Osteoblast (primary cell): Measurements from ENCODE around the gene PCGF5. TPM values are rescaled to one million over a fixed set of nuclear protein-coding genes. Genes with fewer than 3 reads are reported as not detected.

Experiments used
- DNase-seq: peaks from one replicate; pipeline ENCODE4 v3.0.0; 2011; ENCODE audit warnings: low spot score, mixed read lengths; ENCODE audit not compliant: insufficient read length; ENCODE audit errors: missing footprints
- H2AFZ ChIP-seq: 2 replicates; pipeline ENCODE4 v1.6.0; 2011; ENCODE audit warnings: mild to moderate bottlenecking, low read length
- H3K27ac ChIP-seq: 2 replicates; pipeline ENCODE4 v1.5.1; 2011; ENCODE audit warnings: mild to moderate bottlenecking, low read depth, low read length, moderate library complexity
- H3K27me3 ChIP-seq: 2 replicates; pipeline ENCODE4 v1.6.0; 2012; ENCODE audit warnings: mild to moderate bottlenecking, control low read depth, inconsistent platforms, low read length, moderate library complexity; ENCODE audit not compliant: insufficient read depth
- H3K36me3 ChIP-seq: 2 replicates; pipeline ENCODE4 v1.5.1; 2011; ENCODE audit warnings: mild to moderate bottlenecking, low read length, control low read depth, moderate library complexity; ENCODE audit not compliant: insufficient read depth
- H3K4me1 ChIP-seq: 2 replicates; pipeline ENCODE4 v1.5.1; 2011; ENCODE audit warnings: mild to moderate bottlenecking, low read length, control low read depth, moderate library complexity; ENCODE audit not compliant: insufficient read depth
- H3K4me2 ChIP-seq: 2 replicates; pipeline ENCODE4 v1.6.0; 2011; ENCODE audit warnings: mild to moderate bottlenecking, low read length; ENCODE audit not compliant: insufficient read depth
- H3K4me3 ChIP-seq: fragments of 200-600 bp; sonication (generic); 3 replicates; pipeline ENCODE4 v1.5.1; 2012; ENCODE audit warnings: mild to moderate bottlenecking, low read length, inconsistent platforms; ENCODE audit not compliant: insufficient read depth
- H3K79me2 ChIP-seq: 2 replicates; pipeline ENCODE4 v1.6.0; 2012; ENCODE audit warnings: mild to moderate bottlenecking, low read length, control low read depth, inconsistent platforms; ENCODE audit not compliant: insufficient read depth
- H3K9me3 ChIP-seq: 2 replicates; pipeline ENCODE4 v1.5.1; 2011; ENCODE audit warnings: low read depth, low read length, control low read depth
- H4K20me1 ChIP-seq: 2 replicates; pipeline ENCODE4 v1.6.0; 2012; ENCODE audit warnings: mild to moderate bottlenecking, low read length, control low read depth; ENCODE audit not compliant: insufficient read depth
- CTCF ChIP-seq: IDR thresholded peaks from 2 replicates; pipeline ENCODE4 v1.5.1; 2011; ENCODE audit warnings: mild to moderate bottlenecking, low read depth, low read length, moderate library complexity; ENCODE audit errors: extremely low read depth
- total RNA-seq: library from RNA; depleted of rRNA; stranded (reverse); fragments of >200 nt; gene quantifications from 2 replicates; pipeline ENCODE4 v1.2.3, GENCODE V29; 2012

Gene PCGF5
- total RNA-seq, 1 donor: 99.2 TPM

GRCh38 chr10:91197127-91197526, 23.3 kb upstream of the PCGF5 start:
- H3K27me3 ChIP-seq: no peaks in the 10 kb centered on the region
- H3K4me3 ChIP-seq: no peak overlapping the region
- no peaks in the 10 kb centered on the region for H3K9me3 ChIP-seq
- H2AFZ ChIP-seq: no peak overlapping the region
- TF ChIP-seq CTCF: no peak
- H3K79me2 ChIP-seq: peaks cover 88% of the 10 kb centered on the region
- H3K4me2 ChIP-seq: no peak overlapping the region
- peaks cover 27% of the 10 kb centered on the region for H3K4me1 ChIP-seq
- H4K20me1 ChIP-seq: peaks cover 5% of the 10 kb centered on the region
- DNase-seq: no peak
- H3K36me3 ChIP-seq: no peaks in the 10 kb centered on the region
- no peak overlapping the region for H3K27ac ChIP-seq

- H3K36me3 ChIP-seq: no peaks in the 10 kb centered on the region
- no peak overlapping the region for H2AFZ ChIP-seq
- peaks cover 87% of the 10 kb centered on the region for H3K79me2 ChIP-seq
- H4K20me1 ChIP-seq: peaks cover 11% of the 10 kb centered on the region
- DNase-seq: no peak
- peaks cover 27% of the 10 kb centered on the region for H3K4me1 ChIP-seq
- no peak for TF ChIP-seq CTCF
- peak overlapping the region; percentile 32 for H3K27ac ChIP-seq
- peak overlapping the region; percentile 42 for H3K4me2 ChIP-seq
- no peak overlapping the region for H3K4me3 ChIP-seq
- H3K9me3 ChIP-seq: no peaks in the 10 kb centered on the region
- no peaks in the 10 kb centered on the region for H3K27me3 ChIP-seq
Observed at GRCh38 chr10:91198781-91199180, 21.7 kb upstream of the PCGF5 start.

- H3K79me2 ChIP-seq: peaks cover 88% of the 10 kb centered on the region
- no peak overlapping the region for H3K4me2 ChIP-seq
- H3K4me3 ChIP-seq: no peak overlapping the region
- no peaks in the 10 kb centered on the region for H3K9me3 ChIP-seq
- peaks cover 14% of the 10 kb centered on the region for H3K4me1 ChIP-seq
- no peak overlapping the region for H3K27ac ChIP-seq
- TF ChIP-seq CTCF: no peak
- H4K20me1 ChIP-seq: peaks cover 11% of the 10 kb centered on the region
- H3K36me3 ChIP-seq: no peaks in the 10 kb centered on the region
- H2AFZ ChIP-seq: no peak overlapping the region
- no peak for DNase-seq
- H3K27me3 ChIP-seq: no peaks in the 10 kb centered on the region
Observed at GRCh38 chr10:91200314-91201212, 19.9 kb upstream of the PCGF5 start.

GRCh38 chr10:91201213-91201996, 19.1 kb upstream of the PCGF5 start:
- H3K79me2 ChIP-seq: peaks cover 82% of the 10 kb centered on the region
- no peak overlapping the region for H3K4me3 ChIP-seq
- H3K9me3 ChIP-seq: no peaks in the 10 kb centered on the region
- H3K27me3 ChIP-seq: no peaks in the 10 kb centered on the region
- no peak overlapping the region for H3K27ac ChIP-seq
- TF ChIP-seq CTCF: no peak
- peak overlapping the region; percentile 50 for H3K4me2 ChIP-seq
- H4K20me1 ChIP-seq: peaks cover 11% of the 10 kb centered on the region
- DNase-seq: no peak
- no peak overlapping the region for H2AFZ ChIP-seq
- no peaks in the 10 kb centered on the region for H3K36me3 ChIP-seq
- peaks cover 14% of the 10 kb centered on the region for H3K4me1 ChIP-seq
